GM12891 (cell line): Measurements from ENCODE around the gene MYO1C.

ENCODE experiments used
- POLR2A ChIP-seq: IDR thresholded peaks from 2 replicates; pipeline ENCODE4 v1.6.1; 2011; ENCODE audit warnings: low read depth, low read length, control low read depth
- POLR2AphosphoS5 ChIP-seq: IDR thresholded peaks from 2 replicates; pipeline ENCODE4 v1.6.1; 2011; ENCODE audit warnings: low read depth, low read length, control low read depth
- SPI1 ChIP-seq: IDR thresholded peaks from 2 replicates; pipeline ENCODE4 v1.6.1; 2011; ENCODE audit warnings: low read depth, low read length, control low read depth
- TAF1 ChIP-seq: IDR thresholded peaks from 2 replicates; pipeline ENCODE4 v1.6.1; 2011; ENCODE audit warnings: low read depth, low read length, control low read depth

GRCh38 chr17:1473841-1474240, 18.6 kb downstream of the MYO1C start:
- TF ChIP-seq POLR2A, result no peak
- no peak for TF ChIP-seq POLR2AphosphoS5
- TF ChIP-seq TAF1, result no peak
- no peak for TF ChIP-seq SPI1
